IMR-90 (cell line): ENCODE data around the gene GDPD3. TPM values are rescaled to one million over a fixed set of nuclear protein-coding genes. Genes with fewer than 3 reads are reported as not detected.

ENCODE experiments used
- ATAC-seq: fragments of 200-7000 bp; cut with Tn5 transposase; 2 replicates; pipeline ENCODE4 v1.9.1; 2020; ENCODE audit warnings: low read depth, mild to moderate bottlenecking, moderate library complexity
- BruUV-seq: library from RNA; stranded (reverse); fragments of 400-500 nt; replicated peaks from 2 replicates; lab custom pipeline; 2021; lab: Mats Ljungman, UMichigan
- CTCF ChIA-PET: fragments of 300-600 bp; formaldehyde crosslinking; extraction: SDS; loops from one replicate; lab custom pipeline; 2021; ENCODE audit warnings: antibody characterized with exemption; lab: Yijun Ruan, JAX
- POLR2A ChIA-PET: fragments of 300-600 bp; sonication (Branson Sonifier 250); formaldehyde crosslinking; loops from one replicate; lab custom pipeline; 2022; ENCODE audit warnings: antibody characterized with exemption; ENCODE audit not compliant: unreplicated experiment; lab: Charles Lee
- DNase-seq: peaks from one replicate; pipeline ENCODE4 v3.0.0; 2013
- H2AFZ ChIP-seq: replicated peaks from 2 replicates; pipeline ENCODE3; 2013; ENCODE audit warnings: low read length, mild to moderate bottlenecking; ENCODE audit not compliant: poor library complexity
- H2AK5ac ChIP-seq: 2 replicates; pipeline ENCODE4 v1.6.1; 2013; ENCODE audit warnings: low read depth, low read length, inconsistent platforms
- H2AK9ac ChIP-seq: replicated peaks from 2 replicates; pipeline ENCODE3; 2013; ENCODE audit warnings: mild to moderate bottlenecking, low read depth, low read length, moderate library complexity; ENCODE audit not compliant: poor library complexity
- H2BK120ac ChIP-seq: 2 replicates; pipeline ENCODE4 v1.6.1; 2013; ENCODE audit warnings: low read depth, low read length, inconsistent platforms
- H2BK15ac ChIP-seq: 3 replicates; pipeline ENCODE4 v1.6.1; 2013; ENCODE audit warnings: low read depth, low read length, inconsistent platforms
- H2BK20ac ChIP-seq: 2 replicates; pipeline ENCODE4 v1.6.1; 2013; ENCODE audit warnings: low read depth, mild to moderate bottlenecking, inconsistent platforms, low read length, moderate library complexity
- H2BK5ac ChIP-seq: 2 replicates; pipeline ENCODE4 v1.6.1; 2013; ENCODE audit warnings: mild to moderate bottlenecking, low read depth, low read length, inconsistent platforms; ENCODE audit not compliant: poor library complexity, severe bottlenecking
- H3K14ac ChIP-seq: replicated peaks from 2 replicates; pipeline ENCODE4 v1.6.1; 2013; ENCODE audit warnings: low read depth, low read length, inconsistent platforms
- H3K18ac ChIP-seq: 2 replicates; pipeline ENCODE4 v1.6.1; 2013; ENCODE audit warnings: low read depth, low read length, control low read depth
- H3K23ac ChIP-seq: 2 replicates; pipeline ENCODE4 v1.6.1; 2013; ENCODE audit warnings: low read depth, low read length, inconsistent platforms
- H3K27ac ChIP-seq: 2 replicates; pipeline ENCODE4 v1.5.1; 2013; ENCODE audit warnings: mild to moderate bottlenecking, control low read depth, low read length; ENCODE audit not compliant: insufficient read depth
- H3K27me3 ChIP-seq: 2 replicates; pipeline ENCODE4 v1.6.1; 2013; ENCODE audit warnings: low read length; ENCODE audit not compliant: control insufficient read depth, insufficient read depth
- H3K36me3 ChIP-seq: 2 replicates; pipeline ENCODE4 v1.6.1; 2013; ENCODE audit warnings: low read length, mixed read lengths; ENCODE audit not compliant: control insufficient read depth, insufficient read depth
- H3K4ac ChIP-seq: 2 replicates; pipeline ENCODE4 v1.6.1; 2013; ENCODE audit warnings: low read depth, low read length, inconsistent platforms
- H3K4me1 ChIP-seq: 2 replicates; pipeline ENCODE4 v1.6.1; 2013; ENCODE audit warnings: low read length, mixed read lengths; ENCODE audit not compliant: control insufficient read depth, insufficient read depth
- H3K4me2 ChIP-seq: 2 replicates; pipeline ENCODE4 v1.6.1; 2013; ENCODE audit warnings: low read depth, mild to moderate bottlenecking, control low read depth, low read length, moderate library complexity
- H3K4me3 ChIP-seq: 2 replicates; pipeline ENCODE4 v1.5.1; 2013; ENCODE audit warnings: low read depth, mild to moderate bottlenecking, control low read depth, low read length, moderate library complexity; ENCODE audit not compliant: insufficient read depth
- H3K56ac ChIP-seq: 2 replicates; pipeline ENCODE4 v1.6.1; 2013; ENCODE audit warnings: low read length, inconsistent platforms; ENCODE audit not compliant: insufficient read depth; ENCODE audit errors: extremely low read depth
- H3K79me1 ChIP-seq, 2 experiments: 2 replicates each; pipeline ENCODE4 v1.6.1; 2013; ENCODE audit warnings: low read length in 2 of 2, inconsistent platforms in 1 of 2, low read depth in 1 of 2
- H3K9ac ChIP-seq: 2 replicates; pipeline ENCODE4 v1.6.1; 2013; ENCODE audit warnings: low read depth, low read length, control low read depth
- H3K9me1 ChIP-seq: 2 replicates; pipeline ENCODE4 v1.6.1; 2013; ENCODE audit warnings: low read length, inconsistent platforms; ENCODE audit not compliant: insufficient read depth
- H3K9me3 ChIP-seq: 2 replicates; pipeline ENCODE4 v1.6.1; 2013; ENCODE audit warnings: low read length; ENCODE audit not compliant: control insufficient read depth, insufficient read depth
- H4K20me1 ChIP-seq: 2 replicates; pipeline ENCODE4 v1.6.1; 2013; ENCODE audit warnings: low read length, inconsistent platforms; ENCODE audit not compliant: insufficient read depth
- H4K5ac ChIP-seq: 2 replicates; pipeline ENCODE4 v1.6.1; 2013; ENCODE audit warnings: mild to moderate bottlenecking, low read depth, low read length, control low read depth
- H4K8ac ChIP-seq, 2 experiments: 2 replicates each; pipeline ENCODE4 v1.6.1; 2013; ENCODE audit warnings: low read depth in 2 of 2, low read length in 2 of 2, control low read depth in 1 of 2, inconsistent platforms in 1 of 2
- H4K91ac ChIP-seq: 2 replicates; pipeline ENCODE4 v1.6.1; 2013; ENCODE audit warnings: low read depth, low read length, inconsistent platforms; ENCODE audit not compliant: insufficient read depth
- MAZ ChIP-seq: IDR thresholded peaks from 2 replicates; pipeline ENCODE4 v1.6.1; 2012; ENCODE audit warnings: low read depth, mild to moderate bottlenecking, low read length, improper control_type of control experiment, moderate library complexity, borderline replicate concordance
- MXI1 ChIP-seq: IDR thresholded peaks from 2 replicates; pipeline ENCODE4 v1.6.1; 2012; ENCODE audit warnings: low read depth, mild to moderate bottlenecking, low read length, moderate library complexity, borderline replicate concordance
- WGBS, 2 experiments: methylation state at CpG; one replicate each; pipeline versions ENCODE4 v1.1.5 to v1.1.7; 2013; ENCODE audit warnings: missing lambda C conversion rate in 2 of 2; ENCODE audit not compliant: insufficient read length in 1 of 2; ENCODE audit errors: extremely low coverage in 2 of 2; 5-methylcytosine and 5-hydroxymethylcytosine counted together
- dilution Hi-C: fragments of 300-500 bp; cut with HindIII; formaldehyde crosslinking; loops from one replicate; pipeline ENCODE4 v1.14.3; 2018; ENCODE audit warnings: low sequenced_read_pairs; ENCODE audit not compliant: unreplicated experiment
- in situ Hi-C: fragments of 300-500 bp; cut with MboI; formaldehyde crosslinking; loops from 3 replicates; pipeline ENCODE4 v1.14.3; 2019; ENCODE audit warnings: low sequenced_read_pairs, inconsistent platforms, mixed read lengths
- intact Hi-C: fragments of 100-400 bp; cut with micrococcal nuclease; formaldehyde crosslinking; loops from 2 replicates; pipeline ENCODE4 v1.10.0; 2022
- polyA plus RNA-seq, 3 experiments: library from polyadenylated mRNA; depleted of rRNA; stranded (reverse); fragments of >200 nt; gene quantifications; 2 replicates each; pipeline ENCODE4 v1.2.3, GENCODE V29; 2012; ENCODE audit warnings: low replicate concordance in 1 of 3
- total RNA-seq: library from RNA; depleted of rRNA; stranded (reverse); fragments of >200 nt; gene quantifications from 2 replicates; pipeline ENCODE4 v1.2.3, GENCODE V29; 2012
- TF ChIP-seq, protein P1 (sequence below): conservative IDR thresholded peaks from 2 replicates; pipeline ENCODE4 v1.5.1; 2012; ENCODE audit warnings: mild to moderate bottlenecking, low read depth, low read length, improper control_type of control experiment

The GDPD3 gene
- total and polyA plus RNA-seq, 2 of the 4 experiments (the other 2 are of a cell fraction) = under 0.01 to 19.5 TPM

DNA sequence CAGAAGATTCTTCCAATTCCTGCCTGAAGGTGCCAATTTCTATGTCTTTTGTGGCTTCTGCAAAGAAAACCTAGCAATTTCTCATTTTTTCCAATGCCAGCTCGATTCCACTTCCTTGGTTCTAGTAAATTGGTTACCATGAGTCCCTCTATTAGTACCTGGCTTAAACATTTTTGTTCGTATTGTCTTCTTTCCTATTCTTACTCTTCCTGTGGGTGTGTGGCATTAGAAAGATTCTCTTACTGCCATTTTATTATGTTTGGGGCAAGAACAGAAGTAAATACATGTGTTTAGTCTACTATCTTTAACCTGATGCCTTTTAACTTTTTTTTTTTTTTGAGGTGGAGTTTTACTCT is 30.0 kb upstream of the GDPD3 start:
- no CpG with 5 or more reads among the region's 2 CpGs for WGBS, 2 experiments
- H3K18ac ChIP-seq = no peak overlapping the region
- POLR2A ChIA-PET = no interaction called here
- H3K9ac ChIP-seq = no peak overlapping the region
- H2BK5ac ChIP-seq = no peak overlapping the region
- TF ChIP-seq, protein P1, sequence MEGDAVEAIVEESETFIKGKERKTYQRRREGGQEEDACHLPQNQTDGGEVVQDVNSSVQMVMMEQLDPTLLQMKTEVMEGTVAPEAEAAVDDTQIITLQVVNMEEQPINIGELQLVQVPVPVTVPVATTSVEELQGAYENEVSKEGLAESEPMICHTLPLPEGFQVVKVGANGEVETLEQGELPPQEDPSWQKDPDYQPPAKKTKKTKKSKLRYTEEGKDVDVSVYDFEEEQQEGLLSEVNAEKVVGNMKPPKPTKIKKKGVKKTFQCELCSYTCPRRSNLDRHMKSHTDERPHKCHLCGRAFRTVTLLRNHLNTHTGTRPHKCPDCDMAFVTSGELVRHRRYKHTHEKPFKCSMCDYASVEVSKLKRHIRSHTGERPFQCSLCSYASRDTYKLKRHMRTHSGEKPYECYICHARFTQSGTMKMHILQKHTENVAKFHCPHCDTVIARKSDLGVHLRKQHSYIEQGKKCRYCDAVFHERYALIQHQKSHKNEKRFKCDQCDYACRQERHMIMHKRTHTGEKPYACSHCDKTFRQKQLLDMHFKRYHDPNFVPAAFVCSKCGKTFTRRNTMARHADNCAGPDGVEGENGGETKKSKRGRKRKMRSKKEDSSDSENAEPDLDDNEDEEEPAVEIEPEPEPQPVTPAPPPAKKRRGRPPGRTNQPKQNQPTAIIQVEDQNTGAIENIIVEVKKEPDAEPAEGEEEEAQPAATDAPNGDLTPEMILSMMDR = no peak
- no peak for TF ChIP-seq MAZ
- no peak for TF ChIP-seq MXI1
- intact Hi-C loops = no loop called here
- H2BK120ac ChIP-seq = no peak overlapping the region
- in situ Hi-C loops = no loop called here
- H3K23ac ChIP-seq = no peak overlapping the region
- no peak overlapping the region for H4K5ac ChIP-seq
- ATAC-seq (no peak), DNase-seq (no peak)
- no peaks in the 10 kb centered on the region for H4K20me1 ChIP-seq
- H3K14ac ChIP-seq = no peak overlapping the region
- H2AFZ ChIP-seq = no peak overlapping the region
- no TSS peak for BruUV-seq
- no peak overlapping the region for H3K56ac ChIP-seq
- no peak overlapping the region for H3K27ac ChIP-seq
- no peak overlapping the region for H3K4me3 ChIP-seq
- H3K4me2 ChIP-seq = no peak overlapping the region
- H3K79me1 ChIP-seq = no peaks in the 10 kb centered on the region
- H3K36me3 ChIP-seq = no peaks in the 10 kb centered on the region
- CTCF ChIA-PET = no interaction called here
- H2AK5ac ChIP-seq = no peak overlapping the region
- no peak overlapping the region for H4K8ac ChIP-seq
- no peaks in the 10 kb centered on the region for H3K9me3 ChIP-seq
- H3K27me3 ChIP-seq = peaks cover 2% of the 10 kb centered on the region
- no peaks in the 10 kb centered on the region for H3K9me1 ChIP-seq
- no peak overlapping the region for H2BK15ac ChIP-seq
- no peak overlapping the region for H4K91ac ChIP-seq
- no peaks in the 10 kb centered on the region for H3K4me1 ChIP-seq
- no peak overlapping the region for H3K4ac ChIP-seq
- no peak overlapping the region for H2BK20ac ChIP-seq
- H2AK9ac ChIP-seq = no peak overlapping the region
- dilution Hi-C loops = no loop called here
